CD4-positive, alpha-beta T cell treated with Interleukin-2 at 100 ng/mL for 4 hours (primary cell): ENCODE data around the gene SPRING1.
"Not testable (repeated sequence)": the region's sequence is repeated elsewhere in the genome, so short reads cannot be mapped to it uniquely, and the experiment has no call there.

ENCODE experiments used
- DNase-seq: peaks from one replicate; pipeline ENCODE4 v3.0.0-alpha.2; 2020; ENCODE audit warnings: low spot score

Gene SPRING1

GRCh38 chr12:116737774-116738657, at the start of gene SPRING1, which contains the start of gene RNFT2:
TSS of gene SPRING1 (minus strand) at chr12:116738069. CDS start at chr12:116737900, 169 bp downstream.
TSS of gene RNFT2 (plus strand) at chr12:116738315. CDS start at chr12:116740498, 2,183 bp downstream.
- peak; percentile 100 for DNase-seq

- no peak for DNase-seq
Measured at GRCh38 chr12:116784238-116784612, 46.4 kb upstream of the SPRING1 start.

GRCh38 chr12:116783525-116784237, 45.8 kb upstream of the SPRING1 start:
- no peak for DNase-seq

- DNase-seq = no peak
Measured at GRCh38 chr12:116780942-116781341, 43.1 kb upstream of the SPRING1 start.

GRCh38 chr12:116779597-116779996, 41.7 kb upstream of the SPRING1 start:
- no peak for DNase-seq

GRCh38 chr12:116777245-116777644, 39.4 kb upstream of the SPRING1 start:
- DNase-seq = no peak

GRCh38 chr12:116774020-116774419, 36.2 kb upstream of the SPRING1 start:
- no peak for DNase-seq

GRCh38 chr12:116773276-116773731, 35.4 kb upstream of the SPRING1 start:
- no peak for DNase-seq

- no peak for DNase-seq
Measured at GRCh38 chr12:116771651-116772050, 33.8 kb upstream of the SPRING1 start.

GRCh38 chr12:116766746-116767145, 28.9 kb upstream of the SPRING1 start:
- DNase-seq = no peak

GRCh38 chr12:116766285-116766684, 28.4 kb upstream of the SPRING1 start:
- DNase-seq = no peak

GRCh38 chr12:116765271-116765670, 27.4 kb upstream of the SPRING1 start:
- DNase-seq = no peak

GRCh38 chr12:116761499-116761898, 23.6 kb upstream of the SPRING1 start:
- DNase-seq = no peak

GRCh38 chr12:116760622-116761020, 22.8 kb upstream of the SPRING1 start:
- no peak for DNase-seq

GRCh38 chr12:116759783-116760621, 22.1 kb upstream of the SPRING1 start:
- DNase-seq = peak; percentile 10

- DNase-seq = not testable (repeated sequence)
Measured at GRCh38 chr12:116754783-116755182, 16.9 kb upstream of the SPRING1 start.

GRCh38 chr12:116754097-116754496, 16.2 kb upstream of the SPRING1 start:
- not testable (repeated sequence) for DNase-seq

GRCh38 chr12:116750298-116750697, 12.4 kb upstream of the SPRING1 start:
- DNase-seq = no peak

GRCh38 chr12:116749884-116750283, 12.0 kb upstream of the SPRING1 start:
- no peak for DNase-seq

GRCh38 chr12:116745554-116745953, 7.7 kb upstream of the SPRING1 start:
- DNase-seq = no peak

GRCh38 chr12:116744766-116745165, 6.9 kb upstream of the SPRING1 start:
- no peak for DNase-seq

GRCh38 chr12:116742787-116743186, 4.9 kb upstream of the SPRING1 start:
- not testable (repeated sequence) for DNase-seq
